Heart left ventricle (tissue), 13 donors: Measurements from ENCODE around the gene FBXO41.

Source experiments
- POLR2A ChIP-seq, 2 donors: fragments of 450-650 bp; IDR thresholded peaks; one replicate each; pipeline ENCODE4 v1.6.1; 2017; ENCODE audit warnings: antibody characterized with exemption in 2 of 2, mild to moderate bottlenecking in 2 of 2, moderate library complexity in 2 of 2
- TF ChIP-seq, protein P1 (sequence below), 12 donors: fragments of 200-600 bp; sonication (generic) in 4 of 12; IDR thresholded peaks; one replicate each; pipeline versions ENCODE4 v1.5.0 to v1.8.0; 2018 to 2022; ENCODE audit warnings: antibody characterized with exemption in 12 of 12, mild to moderate bottlenecking in 5 of 12
- donor health status: ischemic (EF 13 %, LVEDD 7.1; RV severe dilation, severe dysfunction).
- donor health status: DM: no; HTN: yes; CAD: no.
- donor health status: DM: no; HTN: no; CAD: no.
- donor health status: ischemic (EF 25% LVEDD 6.9; RV normal size, moderate dysfunction).
- donor health status: ischemic (EF 25% LVEDD 5.7; RV mildly dilated, moderate dysfunction).
- donor health status: ischemic (EF 35%, LVEDD 5.7; RV mildly dilated, moderate dysfunction).
- donor health status: nonischemic (EF 11% LVEDD 7.7; RV severe dilation, severe dysfunction).
- donor health status: DM: yes; HTN: yes; CAD: no.
- donor health status: PGD.
- donor health status: ischemic (EF 29% LVEDD 5.4; RV normal size, mild dysfunction).
- donor health status: nonischemic (EF 23%, LVEDD 6.1; RV moderate dilation, normal function).

DNA sequence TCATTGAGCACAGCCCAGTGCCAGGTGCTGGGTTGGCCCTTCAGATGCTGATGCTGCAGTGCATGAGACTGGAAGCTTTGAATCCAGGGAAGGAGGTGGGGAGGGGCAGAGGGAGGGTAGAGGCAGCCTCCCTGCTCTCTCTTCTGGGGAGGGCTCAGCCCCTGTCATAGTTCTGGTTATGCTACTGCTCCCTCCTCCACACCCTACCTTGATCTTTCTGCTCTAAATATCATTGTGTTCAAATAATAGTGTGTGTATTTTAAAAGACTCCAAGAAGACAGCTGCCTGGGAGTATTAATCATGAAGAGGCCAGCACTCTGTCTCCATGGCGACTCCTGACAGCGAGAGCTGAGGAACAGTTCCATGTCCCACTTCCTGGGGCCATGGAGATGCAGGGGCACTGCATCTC lies 12.9 kb upstream of the FBXO41 start:
- TF ChIP-seq, protein P1, sequence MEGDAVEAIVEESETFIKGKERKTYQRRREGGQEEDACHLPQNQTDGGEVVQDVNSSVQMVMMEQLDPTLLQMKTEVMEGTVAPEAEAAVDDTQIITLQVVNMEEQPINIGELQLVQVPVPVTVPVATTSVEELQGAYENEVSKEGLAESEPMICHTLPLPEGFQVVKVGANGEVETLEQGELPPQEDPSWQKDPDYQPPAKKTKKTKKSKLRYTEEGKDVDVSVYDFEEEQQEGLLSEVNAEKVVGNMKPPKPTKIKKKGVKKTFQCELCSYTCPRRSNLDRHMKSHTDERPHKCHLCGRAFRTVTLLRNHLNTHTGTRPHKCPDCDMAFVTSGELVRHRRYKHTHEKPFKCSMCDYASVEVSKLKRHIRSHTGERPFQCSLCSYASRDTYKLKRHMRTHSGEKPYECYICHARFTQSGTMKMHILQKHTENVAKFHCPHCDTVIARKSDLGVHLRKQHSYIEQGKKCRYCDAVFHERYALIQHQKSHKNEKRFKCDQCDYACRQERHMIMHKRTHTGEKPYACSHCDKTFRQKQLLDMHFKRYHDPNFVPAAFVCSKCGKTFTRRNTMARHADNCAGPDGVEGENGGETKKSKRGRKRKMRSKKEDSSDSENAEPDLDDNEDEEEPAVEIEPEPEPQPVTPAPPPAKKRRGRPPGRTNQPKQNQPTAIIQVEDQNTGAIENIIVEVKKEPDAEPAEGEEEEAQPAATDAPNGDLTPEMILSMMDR (IDR thresholded peaks at IDR 0.05): no peak
- no peak for TF ChIP-seq POLR2A (IDR thresholded peaks at IDR 0.05)
